HG02970 (cell line): ENCODE measurements around the gene SPATA6L.
"Not testable (repeated sequence)": the region's sequence is repeated elsewhere in the genome, so short reads cannot be mapped to it uniquely, and the experiment has no call there.

Experiments
- ATAC-seq: cut with Tn5 transposase; IDR thresholded peaks from one replicate; pipeline ENCODE4 v1.9.1; 2021; ENCODE audit warnings: mild to moderate bottlenecking, moderate library complexity, moderate number of reproducible peaks; ENCODE audit not compliant: unreplicated experiment, low FRiP score

The SPATA6L gene

DNA sequence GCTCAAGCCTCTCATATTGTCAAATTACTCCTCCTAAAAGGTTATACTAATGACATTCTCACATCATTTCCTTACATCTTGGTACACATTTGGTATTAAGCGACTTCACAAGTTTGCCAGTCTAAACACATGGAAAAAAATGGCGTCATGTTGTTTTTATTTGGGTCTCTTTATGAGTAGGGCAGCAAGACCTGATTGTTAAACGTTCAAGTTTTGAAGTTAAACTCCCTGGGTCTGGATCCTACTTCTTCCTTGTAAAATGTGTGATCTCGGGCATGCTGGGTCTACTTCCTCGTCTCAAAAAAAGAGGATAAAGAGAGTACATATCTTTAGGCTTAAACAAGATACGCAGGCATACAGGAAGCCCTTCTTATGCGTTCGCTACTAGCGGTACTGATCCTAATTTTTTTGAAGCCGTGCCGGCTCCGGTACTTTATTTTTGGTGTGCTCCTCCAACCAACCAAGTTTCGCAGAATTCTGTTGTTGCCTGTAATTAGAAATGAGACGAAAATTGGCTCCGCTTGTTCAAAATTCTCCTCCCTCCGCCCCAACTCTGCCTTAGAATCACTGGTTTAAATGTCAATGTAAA, 12.5 kb upstream of the SPATA6L start:
- no peak for ATAC-seq

- no peak for ATAC-seq
Observed at GRCh38 chr9:4677392-4677791, 11.1 kb upstream of the SPATA6L start.

- no peak for ATAC-seq
Observed at GRCh38 chr9:4674783-4675182, 8.5 kb upstream of the SPATA6L start.

DNA sequence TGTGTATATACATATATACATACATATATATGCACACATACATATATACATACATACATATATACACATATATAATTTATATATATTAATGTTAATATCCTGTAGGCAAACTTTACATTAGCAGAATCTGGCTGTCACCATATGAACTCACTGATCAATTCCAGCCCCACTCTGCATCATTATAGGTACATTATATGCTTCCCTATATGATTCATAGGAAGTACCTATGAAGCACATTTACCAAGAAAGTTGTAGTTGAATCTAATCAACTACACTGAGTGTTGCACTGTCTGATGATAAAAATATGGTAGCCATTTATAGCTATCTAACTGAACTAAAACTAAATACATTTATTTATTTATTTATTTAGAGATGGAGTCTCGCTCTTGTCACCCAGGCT, 5.5 kb upstream of the SPATA6L start:
- ATAC-seq = no peak

- ATAC-seq = no peak
Observed at GRCh38 chr9:4670591-4670990, 4.3 kb upstream of the SPATA6L start.

DNA sequence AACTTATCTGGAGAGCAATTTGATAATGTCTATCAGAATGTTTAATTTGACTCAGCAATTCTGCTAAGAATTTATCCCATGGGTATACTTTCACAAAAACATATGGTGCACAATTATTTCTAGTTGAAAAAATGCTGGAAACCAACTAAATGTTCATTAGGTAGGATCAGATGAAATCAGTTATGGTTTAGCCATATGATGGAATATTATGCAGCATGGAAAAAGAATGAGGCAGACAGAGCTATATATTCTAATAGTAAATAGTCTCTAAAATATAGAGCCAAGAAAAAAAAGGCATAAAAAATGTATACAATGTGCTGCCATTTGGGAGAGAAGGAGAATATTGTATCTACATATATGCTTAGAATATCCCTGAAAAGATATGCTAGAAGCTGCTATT, 3.6 kb upstream of the SPATA6L start:
- no peak for ATAC-seq

DNA sequence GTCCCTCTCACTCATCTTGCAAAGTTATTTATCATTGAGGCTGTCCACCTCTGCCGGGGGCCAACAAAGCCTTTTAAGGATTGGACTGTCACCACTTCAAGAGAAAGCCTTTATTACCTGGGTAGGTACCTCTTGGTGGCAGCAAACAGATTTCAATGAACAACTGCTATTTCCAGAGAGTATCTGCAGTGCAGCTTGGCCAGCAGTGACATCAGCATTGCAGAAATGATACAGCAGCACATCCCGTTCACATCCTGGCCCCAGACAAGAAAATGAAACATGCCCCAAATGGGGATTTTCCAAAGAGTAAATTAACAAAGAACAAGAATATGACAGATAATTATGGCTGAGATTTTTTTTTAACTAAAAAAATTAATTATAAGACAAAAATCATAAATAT, 2.3 kb upstream of the SPATA6L start:
- ATAC-seq = no peak

- ATAC-seq = no peak
Observed at GRCh38 chr9:4667681-4668080, 1.4 kb upstream of the SPATA6L start.

DNA sequence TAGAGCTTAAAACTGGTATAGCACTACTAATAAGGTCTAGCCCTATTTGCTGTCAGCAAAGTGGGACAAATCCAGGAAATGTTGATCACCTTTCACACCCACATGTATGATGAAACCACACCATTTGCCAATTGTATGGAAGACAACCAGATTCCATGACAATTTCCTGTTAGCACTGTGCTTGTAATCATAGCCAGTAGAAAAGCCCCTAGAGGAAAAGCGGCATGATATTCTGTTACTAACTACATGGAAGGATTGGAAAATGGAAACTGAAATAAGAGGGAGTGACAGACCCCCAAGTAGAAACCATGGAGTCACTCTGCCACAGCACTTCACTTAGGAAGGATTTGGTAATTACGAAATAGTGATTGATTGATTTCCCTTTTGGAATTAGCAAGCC, 923 bp downstream of the SPATA6L start:
- ATAC-seq = no peak

- no peak for ATAC-seq
Observed at GRCh38 chr9:4663956-4664355, 2.3 kb downstream of the SPATA6L start.

- no peak for ATAC-seq
Observed at GRCh38 chr9:4662989-4663792, 3.1 kb downstream of the SPATA6L start.

GRCh38 chr9:4662108-4662988, 3.9 kb downstream of the SPATA6L start, which contains the start of gene PLPP6:
Gene PLPP6, plus strand, starts transcription at chr9:4662294. Its CDS starts 82 bp downstream, at chr9:4662376.
- ATAC-seq = peak; percentile 74

DNA sequence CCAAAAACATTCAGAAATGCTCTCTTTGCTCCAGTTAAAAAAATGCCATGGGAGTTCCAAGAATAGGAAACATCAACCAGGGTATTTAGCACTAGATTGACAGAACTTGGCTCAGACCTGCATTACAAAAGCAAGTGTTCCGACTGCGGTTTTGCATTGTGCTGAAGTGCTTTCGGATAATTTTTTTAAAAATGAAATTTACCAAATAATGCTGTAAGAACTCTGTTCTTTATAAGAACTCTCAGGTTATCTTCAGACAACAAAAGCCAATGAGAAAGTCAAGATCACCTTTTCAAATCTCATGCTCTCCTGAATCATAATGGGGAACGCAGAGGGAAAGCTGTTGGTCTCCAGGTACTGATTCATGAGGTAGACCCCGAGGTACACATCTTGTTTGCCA, 4.7 kb downstream of the SPATA6L start:
- no peak for ATAC-seq

DNA sequence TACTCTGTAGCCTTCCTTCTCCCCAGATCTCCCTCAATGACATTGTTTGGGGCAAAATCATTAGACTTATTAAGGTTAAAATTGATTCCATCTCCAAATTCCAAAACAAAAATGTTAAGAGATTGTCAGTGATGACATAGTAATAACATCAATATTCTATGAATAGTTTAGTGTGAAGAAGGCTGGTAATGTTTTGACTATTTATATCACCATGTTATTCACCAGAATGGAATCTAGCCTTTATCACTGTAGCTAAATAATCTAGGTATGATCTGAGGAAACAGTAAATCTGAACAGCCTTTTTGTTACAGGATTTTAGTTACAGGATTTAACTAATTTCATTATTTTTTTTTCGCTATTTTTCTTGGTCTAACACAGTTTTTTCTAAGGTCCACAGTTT, 5.1 kb downstream of the SPATA6L start:
- no peak for ATAC-seq

DNA sequence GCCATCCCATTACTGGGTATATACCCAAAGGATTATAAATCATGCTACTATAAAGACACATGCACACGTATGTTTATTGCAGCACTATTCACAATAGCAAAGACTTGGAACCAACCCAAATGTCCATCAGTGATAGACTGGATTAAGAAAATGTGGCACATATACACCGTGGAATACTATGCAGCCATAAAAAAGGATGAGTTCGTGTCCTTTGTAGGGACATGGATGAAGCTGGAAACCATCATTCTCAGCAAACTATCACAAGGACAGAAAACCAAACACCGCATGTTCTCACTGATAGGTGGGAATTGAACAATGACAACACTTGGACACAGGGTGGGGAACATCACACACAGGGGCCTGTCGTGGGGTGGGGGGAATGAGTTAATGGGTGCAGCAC, 5.6 kb downstream of the SPATA6L start:
- ATAC-seq = not testable (repeated sequence)

GRCh38 chr9:4657426-4658159, 8.7 kb downstream of the SPATA6L start:
- no peak for ATAC-seq

DNA sequence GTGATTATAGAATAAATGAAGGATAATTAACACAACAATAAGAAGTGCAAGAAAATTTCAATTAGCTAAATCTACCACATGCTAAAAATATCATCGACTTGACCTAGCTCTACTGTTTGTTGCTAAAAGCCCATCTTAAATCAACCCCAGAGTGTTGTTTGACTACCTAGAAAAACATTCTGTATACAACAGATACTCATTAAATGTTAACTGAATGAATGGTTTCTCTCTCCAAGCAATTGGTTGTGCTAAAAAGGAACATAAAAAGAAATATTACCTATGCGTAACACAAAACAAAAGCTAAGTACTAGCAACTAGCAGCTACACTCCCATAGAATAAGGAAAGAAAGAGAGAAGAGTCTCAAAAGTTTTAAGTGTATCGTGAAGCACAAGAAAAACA, 9.7 kb downstream of the SPATA6L start:
- no peak for ATAC-seq

- not testable (repeated sequence) for ATAC-seq
Observed at GRCh38 chr9:4656196-4656595, 10.1 kb downstream of the SPATA6L start.

GRCh38 chr9:4654538-4654937, 11.7 kb downstream of the SPATA6L start:
- no peak for ATAC-seq

- no peak for ATAC-seq
Observed at GRCh38 chr9:4654084-4654483, 12.2 kb downstream of the SPATA6L start.
